Measurements from ENCODE around the gene KLHL29. TPM values are rescaled to one million over a fixed set of nuclear protein-coding genes. Genes with fewer than 3 reads are reported as not detected.

Gene KLHL29
- total RNA-seq, 2 experiments from 2014 or later = 0.23 to 0.66 TPM

GRCh38 chr2:23559561-23560239 is 174.7 kb downstream of the KLHL29 start:
- no peaks in the 10 kb centered on the region for H3K9me3 ChIP-seq (ENCODE audit: low read length)
- POLR2A ChIA-PET = interaction anchor here (0.7 kb wide), 2 partner anchors 36 to 329 kb away, joined by 4 to 6 read pairs; no protein-coding TSS in a partner anchor
- no peak for TF ChIP-seq EZH2phosphoT487 (IDR thresholded peaks at IDR 0.05; ENCODE audit: borderline replicate concordance, low read depth, low read length)
- TF ChIP-seq, protein P1, sequence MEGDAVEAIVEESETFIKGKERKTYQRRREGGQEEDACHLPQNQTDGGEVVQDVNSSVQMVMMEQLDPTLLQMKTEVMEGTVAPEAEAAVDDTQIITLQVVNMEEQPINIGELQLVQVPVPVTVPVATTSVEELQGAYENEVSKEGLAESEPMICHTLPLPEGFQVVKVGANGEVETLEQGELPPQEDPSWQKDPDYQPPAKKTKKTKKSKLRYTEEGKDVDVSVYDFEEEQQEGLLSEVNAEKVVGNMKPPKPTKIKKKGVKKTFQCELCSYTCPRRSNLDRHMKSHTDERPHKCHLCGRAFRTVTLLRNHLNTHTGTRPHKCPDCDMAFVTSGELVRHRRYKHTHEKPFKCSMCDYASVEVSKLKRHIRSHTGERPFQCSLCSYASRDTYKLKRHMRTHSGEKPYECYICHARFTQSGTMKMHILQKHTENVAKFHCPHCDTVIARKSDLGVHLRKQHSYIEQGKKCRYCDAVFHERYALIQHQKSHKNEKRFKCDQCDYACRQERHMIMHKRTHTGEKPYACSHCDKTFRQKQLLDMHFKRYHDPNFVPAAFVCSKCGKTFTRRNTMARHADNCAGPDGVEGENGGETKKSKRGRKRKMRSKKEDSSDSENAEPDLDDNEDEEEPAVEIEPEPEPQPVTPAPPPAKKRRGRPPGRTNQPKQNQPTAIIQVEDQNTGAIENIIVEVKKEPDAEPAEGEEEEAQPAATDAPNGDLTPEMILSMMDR (conservative IDR thresholded peaks at IDR 0.05; ENCODE audit: low read length) = no peak
- H2AFZ ChIP-seq (ENCODE audit: low read length) = no peak overlapping the region
- no peaks in the 10 kb centered on the region for H3K36me3 ChIP-seq (ENCODE audit: insufficient read depth, low read length)
- no peaks in the 10 kb centered on the region for H3K9me2 ChIP-seq (ENCODE audit: insufficient read depth, low read length)
- H3K4me3 ChIP-seq (ENCODE audit: low read depth, low read length, poor library complexity, severe bottlenecking) = no peak overlapping the region
- no peaks in the 10 kb centered on the region for H4K20me1 ChIP-seq (ENCODE audit: insufficient read depth, low read length)
- CTCF ChIA-PET (ENCODE audit: unreplicated experiment) = no interaction called here
- intact Hi-C loops (cut with micrococcal nuclease; ENCODE audit: unreplicated experiment) = no loop called here
- no peaks in the 10 kb centered on the region for H3K79me2 ChIP-seq (ENCODE audit: insufficient read depth, low read depth, low read length)
- H3K27ac ChIP-seq (ENCODE audit: low read depth, low read length, poor library complexity, severe bottlenecking) = no peak overlapping the region
- no peaks in the 10 kb centered on the region for H3K4me1 ChIP-seq (ENCODE audit: insufficient read depth, low read length, poor library complexity, severe bottlenecking)
- DNase-seq (ENCODE audit: low spot score) = no peak
- no peak overlapping the region for H3K4me2 ChIP-seq (ENCODE audit: low read length)
- no TSS peak for BruUV-seq (replicated peaks)

- H3K4me1 ChIP-seq (ENCODE audit: insufficient read depth, low read length, poor library complexity, severe bottlenecking) = no peaks in the 10 kb centered on the region
- intact Hi-C loops (cut with micrococcal nuclease; ENCODE audit: unreplicated experiment) = no loop called here
- no TSS peak for BruUV-seq (replicated peaks)
- no peak overlapping the region for H3K27ac ChIP-seq (ENCODE audit: low read depth, low read length, poor library complexity, severe bottlenecking)
- no peaks in the 10 kb centered on the region for H4K20me1 ChIP-seq (ENCODE audit: insufficient read depth, low read length)
- no peaks in the 10 kb centered on the region for H3K79me2 ChIP-seq (ENCODE audit: insufficient read depth, low read depth, low read length)
- CTCF ChIA-PET (ENCODE audit: unreplicated experiment) = no interaction called here
- H3K9me3 ChIP-seq (ENCODE audit: low read length) = no peaks in the 10 kb centered on the region
- no peak for DNase-seq (ENCODE audit: low spot score)
- H3K36me3 ChIP-seq (ENCODE audit: insufficient read depth, low read length) = no peaks in the 10 kb centered on the region
- POLR2A ChIA-PET = no interaction called here
- H3K4me3 ChIP-seq (ENCODE audit: low read depth, low read length, poor library complexity, severe bottlenecking) = no peak overlapping the region
- no peak overlapping the region for H3K4me2 ChIP-seq (ENCODE audit: low read length)
- TF ChIP-seq EZH2phosphoT487 (IDR thresholded peaks at IDR 0.05; ENCODE audit: borderline replicate concordance, low read depth, low read length) = no peak
- TF ChIP-seq, protein P1 (conservative IDR thresholded peaks at IDR 0.05; ENCODE audit: low read length) = no peak
- no peak overlapping the region for H2AFZ ChIP-seq (ENCODE audit: low read length)
- H3K9me2 ChIP-seq (ENCODE audit: insufficient read depth, low read length) = no peaks in the 10 kb centered on the region
Measured at GRCh38 chr2:23561088-23561487, 176.1 kb downstream of the KLHL29 start.

DNA sequence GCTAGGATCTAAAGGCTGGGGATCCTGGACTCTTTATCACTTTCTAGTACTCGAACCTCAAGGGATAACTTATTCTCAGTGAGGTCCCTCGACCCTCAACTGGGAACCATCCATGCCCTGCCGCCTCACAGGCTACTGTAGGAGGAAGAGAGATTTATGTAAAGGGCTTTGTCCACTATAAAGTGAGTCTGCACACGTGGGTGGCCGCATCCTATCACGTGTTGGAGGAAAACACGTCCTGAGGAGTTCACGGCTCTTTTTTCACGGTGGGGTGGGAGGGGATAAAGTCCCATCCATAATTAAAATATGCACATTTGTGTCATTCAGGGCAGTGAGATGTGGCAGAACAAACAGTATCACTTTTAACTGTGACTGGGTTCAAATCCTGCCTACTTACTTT is 176.6 kb downstream of the KLHL29 start:
- H3K4me3 ChIP-seq (ENCODE audit: low read depth, low read length, poor library complexity, severe bottlenecking) = no peak overlapping the region
- ChIA-PET CTCF (ENCODE audit: unreplicated experiment) (no interaction called here), POLR2A (no interaction called here)
- no peak overlapping the region for H3K27ac ChIP-seq (ENCODE audit: low read depth, low read length, poor library complexity, severe bottlenecking)
- no peaks in the 10 kb centered on the region for H4K20me1 ChIP-seq (ENCODE audit: insufficient read depth, low read length)
- no peaks in the 10 kb centered on the region for H3K79me2 ChIP-seq (ENCODE audit: insufficient read depth, low read depth, low read length)
- no peaks in the 10 kb centered on the region for H3K9me3 ChIP-seq (ENCODE audit: low read length)
- no peak overlapping the region for H3K4me2 ChIP-seq (ENCODE audit: low read length)
- no peak for DNase-seq (ENCODE audit: low spot score)
- no peaks in the 10 kb centered on the region for H3K9me2 ChIP-seq (ENCODE audit: insufficient read depth, low read length)
- no peaks in the 10 kb centered on the region for H3K4me1 ChIP-seq (ENCODE audit: insufficient read depth, low read length, poor library complexity, severe bottlenecking)
- H3K36me3 ChIP-seq (ENCODE audit: insufficient read depth, low read length) = no peaks in the 10 kb centered on the region
- intact Hi-C loops (cut with micrococcal nuclease; ENCODE audit: unreplicated experiment) = no loop called here
- H2AFZ ChIP-seq (ENCODE audit: low read length) = no peak overlapping the region
- TF ChIP-seq, protein P1 (conservative IDR thresholded peaks at IDR 0.05; ENCODE audit: low read length) = no peak
- no peak for TF ChIP-seq EZH2phosphoT487 (IDR thresholded peaks at IDR 0.05; ENCODE audit: borderline replicate concordance, low read depth, low read length)
- no TSS peak for BruUV-seq (replicated peaks)

All from OCI-LY7 (cell line).